ENCODE data around the gene FSD1.

DNA sequence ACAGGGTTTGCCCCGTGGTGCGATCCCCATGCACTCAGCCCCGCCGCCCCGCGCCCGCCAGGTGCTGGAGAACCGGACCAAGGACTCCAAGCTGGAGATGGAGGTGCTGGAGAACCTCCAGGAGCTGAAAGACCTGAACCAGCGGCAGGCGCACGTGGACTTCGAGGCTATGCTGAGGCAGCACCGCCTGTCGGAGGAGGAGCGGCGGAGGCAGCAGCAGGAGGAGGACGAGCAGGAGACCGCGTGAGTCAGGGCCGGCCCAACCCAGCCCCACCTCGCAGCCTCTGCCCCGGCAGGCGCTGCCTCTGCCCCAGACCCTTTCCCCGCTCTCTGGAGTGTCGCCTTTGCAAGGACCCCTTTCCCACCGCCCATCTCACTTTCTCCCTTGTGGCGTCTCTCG, 46.2 kb upstream of the FSD1 start:
- TF ChIP-seq, protein P1, sequence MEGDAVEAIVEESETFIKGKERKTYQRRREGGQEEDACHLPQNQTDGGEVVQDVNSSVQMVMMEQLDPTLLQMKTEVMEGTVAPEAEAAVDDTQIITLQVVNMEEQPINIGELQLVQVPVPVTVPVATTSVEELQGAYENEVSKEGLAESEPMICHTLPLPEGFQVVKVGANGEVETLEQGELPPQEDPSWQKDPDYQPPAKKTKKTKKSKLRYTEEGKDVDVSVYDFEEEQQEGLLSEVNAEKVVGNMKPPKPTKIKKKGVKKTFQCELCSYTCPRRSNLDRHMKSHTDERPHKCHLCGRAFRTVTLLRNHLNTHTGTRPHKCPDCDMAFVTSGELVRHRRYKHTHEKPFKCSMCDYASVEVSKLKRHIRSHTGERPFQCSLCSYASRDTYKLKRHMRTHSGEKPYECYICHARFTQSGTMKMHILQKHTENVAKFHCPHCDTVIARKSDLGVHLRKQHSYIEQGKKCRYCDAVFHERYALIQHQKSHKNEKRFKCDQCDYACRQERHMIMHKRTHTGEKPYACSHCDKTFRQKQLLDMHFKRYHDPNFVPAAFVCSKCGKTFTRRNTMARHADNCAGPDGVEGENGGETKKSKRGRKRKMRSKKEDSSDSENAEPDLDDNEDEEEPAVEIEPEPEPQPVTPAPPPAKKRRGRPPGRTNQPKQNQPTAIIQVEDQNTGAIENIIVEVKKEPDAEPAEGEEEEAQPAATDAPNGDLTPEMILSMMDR (IDR thresholded peaks at IDR 0.05): no peak
- no peak for TF ChIP-seq POLR2A (IDR thresholded peaks at IDR 0.05)
- no peak for TF ChIP-seq POLR2AphosphoS5 (IDR thresholded peaks at IDR 0.05)

All from prostate gland (tissue), 2 donors.